Activated CD4-positive, alpha-beta T cell treated with anti-CD3 and anti-CD28 coated beads, Interleukin-2, Interleukin-4, amounts not matched to agents 100 ng/mL and 50 ng/mL, durations not matched to agents 16 hours and 8 hours (primary cell): ENCODE data around the gene DDX25.
A peak's percentile ranks its signal among the peaks of the same experiment; 100 is the strongest.
"Not testable (repeated sequence)": the region's sequence is repeated elsewhere in the genome, so short reads cannot be mapped to it uniquely, and the experiment has no call there.

ENCODE experiments used
- DNase-seq: peaks from one replicate; pipeline ENCODE4 v3.0.0-alpha.2; 2020; ENCODE audit warnings: low spot score

Gene DDX25

DNA sequence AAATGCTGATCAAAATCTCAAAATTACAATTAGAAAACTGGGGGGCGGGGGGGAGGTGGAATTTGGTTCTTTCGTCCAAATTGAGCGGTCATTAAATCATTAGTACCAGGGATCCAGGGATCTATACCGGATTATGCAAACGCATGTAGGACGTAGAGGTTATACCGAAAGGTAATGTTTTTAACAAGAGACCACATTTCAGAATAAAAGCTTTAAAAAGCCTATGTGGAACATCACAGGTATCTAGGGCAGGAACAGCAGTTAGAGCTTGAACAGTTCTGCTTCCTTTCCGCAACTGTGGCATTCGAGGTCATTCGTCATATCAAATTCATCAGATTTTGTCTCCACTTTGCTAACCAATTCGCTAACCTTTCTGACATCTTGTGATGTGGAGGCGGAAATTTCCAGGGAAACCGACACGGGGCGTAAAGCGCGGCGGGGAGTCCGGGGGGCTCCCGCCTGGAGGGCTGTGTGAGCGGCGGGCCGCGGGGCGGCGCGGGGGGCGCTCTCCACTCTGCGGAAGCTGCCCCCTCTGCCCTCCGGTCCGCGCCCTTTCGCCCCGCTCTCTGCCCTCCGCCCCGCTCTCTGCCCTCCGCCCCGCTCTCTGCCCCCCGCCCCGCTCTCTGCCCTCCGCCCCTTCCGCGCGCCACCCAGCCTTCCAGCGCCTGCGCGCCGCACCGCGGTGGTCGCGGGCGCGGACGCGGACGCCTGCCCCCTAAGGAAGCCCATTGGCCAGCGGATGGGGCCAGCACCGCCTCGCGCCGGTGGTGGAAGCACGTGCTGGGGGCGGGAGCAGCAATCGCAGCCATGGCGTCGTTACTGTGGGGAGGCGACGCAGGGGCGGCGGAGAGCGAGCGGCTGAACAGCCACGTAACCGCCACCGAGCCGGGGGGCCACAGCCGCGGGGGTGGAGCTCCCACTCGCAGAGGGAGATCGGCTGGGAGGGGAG is at the start of gene DDX25:
Gene DDX25, plus strand, starts transcription at position 798 of the 949 bp plus-strand sequence. Its CDS starts 10 bp downstream, at position 808.
- no peak for DNase-seq

DNA sequence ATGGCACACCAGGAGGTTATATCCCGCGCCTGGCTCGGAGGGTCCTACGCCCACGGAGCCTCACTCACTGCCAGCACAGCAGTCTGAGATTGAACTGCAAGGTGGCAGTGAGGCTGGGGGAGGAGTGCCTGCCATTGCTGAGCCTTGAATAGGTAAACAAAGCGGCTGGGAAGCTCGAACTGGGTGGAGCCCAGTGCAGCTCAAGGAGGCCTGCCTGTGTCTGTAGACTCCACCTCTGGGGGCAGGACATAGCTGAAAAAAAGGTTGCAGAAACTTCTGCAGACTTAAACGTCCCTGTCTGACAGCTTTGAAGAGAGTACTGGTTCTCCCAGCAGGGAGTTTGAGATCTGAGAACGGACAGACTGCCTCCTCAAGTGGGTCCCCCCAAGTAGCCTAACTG is 46.6 kb upstream of the DDX25 start:
- not testable (repeated sequence) for DNase-seq

DNA sequence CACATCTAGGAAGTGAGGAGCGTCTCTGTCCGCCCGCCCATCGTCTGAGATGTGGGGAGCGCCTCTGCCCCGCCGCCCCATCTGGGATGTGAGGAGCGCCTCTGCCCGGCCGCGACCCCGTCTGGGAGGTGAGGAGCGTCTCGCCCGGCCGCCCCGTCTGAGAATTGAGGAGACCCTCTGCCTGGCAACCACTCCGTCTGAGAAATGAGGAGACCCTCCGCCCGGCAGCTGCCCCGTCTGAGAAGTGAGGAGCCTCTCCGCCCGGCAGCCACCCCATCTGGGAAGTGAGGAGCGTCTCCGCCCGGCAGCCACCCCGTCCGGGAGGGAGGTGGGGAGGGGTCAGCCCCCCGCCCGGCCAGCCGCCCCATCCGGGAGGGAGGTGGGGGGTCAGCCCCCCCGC is 41.5 kb upstream of the DDX25 start:
- DNase-seq = not testable (repeated sequence)

GRCh38 chr11:125865354-125865753 is 39.0 kb upstream of the DDX25 start:
- not testable (repeated sequence) for DNase-seq

GRCh38 chr11:125869521-125869920 is 34.8 kb upstream of the DDX25 start:
- DNase-seq = no peak

GRCh38 chr11:125871391-125872137 is 32.7 kb upstream of the DDX25 start:
- DNase-seq = peak; percentile 27

DNA sequence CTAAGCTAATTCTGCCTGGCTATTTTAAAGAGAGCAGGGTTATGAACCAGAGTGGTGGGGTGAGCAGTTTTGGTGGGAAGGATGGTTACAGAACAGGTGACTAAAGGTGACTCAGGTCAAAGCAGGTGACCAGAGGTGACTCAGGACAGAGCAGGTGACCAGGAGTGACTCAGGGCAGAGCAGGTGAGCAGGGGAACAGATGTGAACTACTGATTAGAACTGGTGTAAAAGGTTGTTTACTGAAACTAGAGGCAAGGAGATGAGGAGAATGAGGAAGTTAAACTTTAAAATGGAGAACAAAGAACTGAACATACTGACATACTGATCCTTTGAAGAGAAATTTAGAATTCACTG is 32.2 kb upstream of the DDX25 start:
- no peak for DNase-seq

GRCh38 chr11:125873881-125874555 is 30.3 kb upstream of the DDX25 start:
- no peak for DNase-seq

DNA sequence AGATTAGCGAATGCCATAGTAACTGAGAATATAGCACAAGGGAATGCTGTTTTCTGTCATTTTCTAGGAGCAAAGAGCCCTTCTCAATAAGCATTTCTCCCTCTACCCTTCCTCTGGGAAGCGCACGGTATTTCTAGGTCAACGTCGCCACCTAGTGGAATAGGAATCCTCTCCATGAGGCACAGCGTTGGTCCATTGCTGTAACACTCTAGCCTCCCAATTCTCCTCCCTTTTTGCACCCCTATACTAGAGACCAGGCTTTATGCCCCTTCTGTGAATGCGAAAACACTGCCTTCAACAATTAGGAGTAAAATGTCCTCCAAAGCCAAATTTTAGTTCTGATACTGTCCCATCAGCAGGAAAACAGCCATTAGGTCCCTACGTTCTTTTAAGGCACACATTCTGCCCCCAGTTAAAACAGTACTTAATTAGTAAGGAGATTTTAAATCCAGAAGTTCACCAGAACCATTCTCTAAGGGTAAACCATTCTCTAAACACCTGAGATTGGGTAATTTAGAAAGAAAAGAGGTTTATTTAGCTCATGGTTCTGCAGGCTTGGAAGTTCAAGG is 29.7 kb upstream of the DDX25 start:
- peak; percentile 55 for DNase-seq

DNA sequence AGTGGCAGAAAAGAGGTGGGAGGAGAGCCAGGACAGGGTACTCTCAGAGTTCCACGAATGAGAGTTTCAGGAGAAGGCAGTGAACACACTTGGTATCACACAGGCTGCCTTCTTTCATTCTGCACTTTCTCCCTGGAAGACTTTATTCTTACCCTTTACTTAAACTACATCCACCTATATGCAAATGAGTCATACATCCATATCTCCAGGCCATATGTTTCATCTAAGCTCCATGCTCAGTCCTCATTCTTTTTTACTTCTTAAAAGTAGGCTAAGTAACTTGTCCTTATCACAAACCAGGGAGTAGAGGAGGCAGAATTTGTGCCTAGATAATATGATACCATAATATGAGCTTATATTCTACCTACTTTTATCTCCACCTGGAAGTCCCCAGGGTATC is 23.0 kb upstream of the DDX25 start:
- DNase-seq = no peak

DNA sequence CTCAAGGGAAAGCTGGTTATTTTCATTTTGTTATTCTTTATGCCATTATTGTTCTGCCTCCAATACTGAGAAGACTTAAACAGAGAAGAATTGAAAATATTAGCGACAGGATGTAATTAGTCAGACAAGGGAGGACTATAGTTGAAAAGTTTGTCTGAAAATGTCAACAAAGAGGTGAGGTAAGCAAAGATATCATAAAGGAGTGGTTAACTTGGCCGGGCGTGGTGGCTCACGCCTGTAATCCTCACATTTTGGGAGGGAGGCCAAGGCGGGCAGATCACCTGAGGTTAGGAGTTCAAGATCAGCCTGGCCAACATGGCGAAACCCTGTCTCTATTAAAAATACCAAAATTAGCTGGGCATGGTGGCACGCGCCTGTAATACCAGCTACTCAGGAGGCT is 20.9 kb upstream of the DDX25 start:
- no peak for DNase-seq

- peak; percentile 35 for DNase-seq
Measured at GRCh38 chr11:125886997-125887372, 17.3 kb upstream of the DDX25 start.

DNA sequence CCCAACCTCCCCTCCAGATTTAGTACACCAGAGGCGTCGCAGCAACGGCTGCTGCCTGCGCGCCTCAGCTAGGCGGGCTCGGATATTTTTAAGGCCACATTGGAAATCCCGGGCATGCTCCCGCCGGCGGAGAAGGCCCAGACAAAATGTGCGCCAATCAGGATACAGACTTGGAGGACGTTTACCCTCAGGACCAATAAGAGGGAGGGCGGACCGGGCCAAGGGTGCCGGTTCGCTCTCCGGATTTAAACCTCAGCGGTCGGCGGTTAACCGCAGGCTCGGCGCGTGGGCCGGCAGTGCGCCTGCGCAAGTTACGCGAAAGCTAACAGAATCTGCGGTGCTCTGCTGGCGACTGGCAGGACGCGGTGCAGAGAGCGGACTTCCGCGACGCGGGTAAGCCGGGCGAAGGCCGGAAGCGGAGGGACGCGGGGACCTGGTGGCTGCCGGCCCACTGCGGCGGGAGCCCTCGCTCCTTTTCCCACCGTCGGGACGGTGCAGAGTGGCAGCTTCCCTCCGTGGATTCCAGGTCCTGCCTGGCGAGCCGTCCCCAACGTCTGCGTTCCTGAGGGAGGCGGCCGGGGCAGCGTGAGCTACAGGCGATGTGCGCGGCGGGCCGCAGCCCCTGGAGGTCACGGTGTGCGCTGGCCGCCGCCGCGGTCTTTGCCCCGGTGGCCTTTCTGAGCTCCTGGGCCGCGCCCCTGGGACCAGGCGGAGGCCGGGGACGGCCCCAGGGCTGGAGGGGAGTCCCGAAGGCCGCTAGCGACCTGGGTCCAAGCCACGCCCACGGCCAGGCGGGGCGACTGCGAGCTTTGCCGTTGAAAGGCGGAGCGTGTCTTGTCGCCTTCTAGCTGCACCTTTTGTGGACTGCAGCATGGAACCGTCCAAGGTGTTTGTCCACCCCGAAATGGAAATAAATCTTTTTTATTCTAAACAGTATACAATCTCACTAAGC is 16.7 kb upstream of the DDX25 start, which contains the start of gene HYLS1:
Gene HYLS1, plus strand, starts transcription at position 296 of the 952 bp plus-strand sequence. CDS start 11,701 bp downstream, outside the sequence.
- DNase-seq = peak; percentile 97

DNA sequence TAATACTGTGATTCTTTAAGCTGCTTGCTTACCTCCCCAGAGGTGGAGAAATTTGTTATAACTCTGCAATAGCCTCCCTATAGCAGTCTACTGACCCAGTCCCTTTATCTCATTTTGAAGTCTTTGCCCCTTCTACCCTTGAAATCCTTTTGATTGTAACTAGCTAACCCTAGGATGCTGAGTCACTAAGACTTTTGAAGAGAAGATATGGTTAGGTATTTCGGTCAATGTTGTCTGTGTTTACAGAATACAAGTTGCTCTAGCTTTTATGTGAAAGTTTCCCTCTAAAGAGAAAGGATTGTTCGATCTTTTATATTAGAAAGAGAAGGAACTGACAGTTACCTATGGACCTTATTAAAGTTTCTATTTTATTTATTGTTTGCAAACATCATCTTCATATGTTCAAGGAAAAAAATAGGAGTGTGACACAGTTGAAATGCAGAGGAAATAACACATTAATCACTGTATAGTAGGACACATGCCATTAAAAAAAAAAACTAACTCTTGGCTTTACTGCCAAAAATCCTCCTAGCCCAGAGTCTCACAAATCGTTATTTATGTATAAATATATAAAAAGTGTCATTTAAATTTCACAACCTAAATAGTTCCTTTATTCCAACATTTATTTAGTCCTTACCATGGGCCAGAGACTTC is 13.7 kb upstream of the DDX25 start:
- DNase-seq = no peak

GRCh38 chr11:125892071-125892470 is 12.2 kb upstream of the DDX25 start:
- no peak for DNase-seq

GRCh38 chr11:125892994-125893393 is 11.3 kb upstream of the DDX25 start:
- no peak for DNase-seq

DNA sequence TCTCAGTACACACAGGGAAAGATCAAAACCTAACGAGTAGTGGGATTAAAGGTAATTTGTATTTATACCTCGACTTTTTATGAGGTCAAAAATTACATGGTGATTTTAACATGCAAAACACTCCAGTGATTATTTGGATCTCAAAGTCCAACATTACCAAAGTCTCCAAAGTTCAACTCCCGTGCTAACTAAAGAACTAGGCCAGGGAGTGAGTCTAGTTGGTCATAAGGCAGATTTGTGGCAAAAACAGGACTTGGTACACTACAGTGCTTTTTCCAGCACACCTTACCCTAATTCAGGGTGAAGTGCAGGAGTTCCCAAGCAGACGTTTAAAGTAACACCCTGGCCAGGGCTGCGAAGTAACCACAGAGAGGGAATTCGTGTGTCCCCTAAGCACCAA is 2.4 kb upstream of the DDX25 start:
- DNase-seq = no peak

DNA sequence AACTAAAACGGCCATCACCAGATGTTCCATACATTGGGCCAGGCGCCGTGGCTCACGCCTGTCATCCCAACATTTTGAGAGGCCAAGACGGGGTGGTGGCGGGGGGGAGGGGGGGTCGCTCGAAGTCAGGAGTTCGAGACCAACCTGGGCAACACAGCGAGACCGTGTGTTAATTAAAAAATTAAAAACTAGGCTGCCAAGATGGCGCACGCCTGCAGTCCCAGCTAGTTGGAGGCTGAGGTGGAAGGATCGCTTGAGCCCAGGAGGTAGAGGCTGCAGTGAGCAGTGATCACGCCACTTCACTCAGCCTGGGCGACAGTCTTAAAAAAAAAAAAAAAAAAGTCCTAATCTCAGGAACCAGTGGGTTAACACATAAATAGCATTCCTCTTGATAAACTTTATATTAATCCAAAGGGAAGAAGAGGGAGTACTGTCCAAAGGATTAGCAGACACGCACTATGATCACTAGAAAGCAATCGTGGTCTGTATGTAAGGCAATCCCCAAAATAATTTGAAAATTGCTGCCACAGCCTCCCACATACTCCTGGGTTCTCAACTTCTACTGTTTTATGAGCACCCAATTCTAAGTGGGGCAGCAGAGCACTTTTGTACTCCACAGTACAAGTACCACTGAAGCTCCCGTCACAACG is 1.9 kb upstream of the DDX25 start:
- no peak for DNase-seq

GRCh38 chr11:125902927-125903710 is 1.2 kb upstream of the DDX25 start, which contains the start of gene PUS3:
TSS of gene PUS3 (minus strand) at chr11:125903206. CDS start at chr11:125896284, 6,922 bp downstream.
- DNase-seq = peak; percentile 91
